D721Med (cell line): Measurements from ENCODE around the gene TOP2B.

Experiments
- DNase-seq: peaks from one replicate; pipeline ENCODE4 v3.0.0; 2011; ENCODE audit warnings: low spot score; ENCODE audit not compliant: insufficient read length
- FAIRE-seq: peaks from 2 replicates; lab custom pipeline; 2011; peaks lifted over from hg19 to GRCh38; lab: Jason Lieb, UNC
- CTCF ChIP-seq: IDR thresholded peaks from 2 replicates; pipeline ENCODE4 v1.5.1; 2012; ENCODE audit warnings: mild to moderate bottlenecking, control low read depth; ENCODE audit not compliant: insufficient read depth; ENCODE audit errors: missing control alignments

TOP2B gene

GRCh38 chr3:25584011-25584789 lies 80.5 kb downstream of the TOP2B start:
- no peak for FAIRE-seq
- DNase-seq = no peak
- no peak for TF ChIP-seq CTCF

- TF ChIP-seq CTCF = no peak
- FAIRE-seq (no peak), DNase-seq (no peak)
These were observed 81.4 kb downstream of the TOP2B start for GRCh38 chr3:25583343-25583742.

- DNase-seq = no peak
- no peak for FAIRE-seq
- TF ChIP-seq CTCF = no peak
These were observed 82.5 kb downstream of the TOP2B start for GRCh38 chr3:25582242-25582641.

- no peak for DNase-seq
- no peak for FAIRE-seq
- TF ChIP-seq CTCF = no peak
These were observed 82.9 kb downstream of the TOP2B start for GRCh38 chr3:25581823-25582222.

- DNase-seq (no peak), FAIRE-seq (no peak)
- no peak for TF ChIP-seq CTCF
These were observed 83.4 kb downstream of the TOP2B start for GRCh38 chr3:25581335-25581734.

GRCh38 chr3:25580534-25580933 lies 84.2 kb downstream of the TOP2B start:
- TF ChIP-seq CTCF = no peak
- DNase-seq = no peak
- no peak for FAIRE-seq

GRCh38 chr3:25578059-25578458 lies 86.6 kb downstream of the TOP2B start:
- no peak for TF ChIP-seq CTCF
- FAIRE-seq (no peak), DNase-seq (no peak)
